H7 (cell line): ENCODE measurements around the gene CACNA1E. TPM values are rescaled to one million over a fixed set of nuclear protein-coding genes. Genes with fewer than 3 reads are reported as not detected.

ENCODE experiments used
- DNase-seq: peaks from one replicate; pipeline ENCODE4 v3.0.0; 2012
- H3K27me3 ChIP-seq: 2 replicates; pipeline ENCODE4 v1.6.0; 2011; ENCODE audit warnings: mild to moderate bottlenecking, low read length; ENCODE audit not compliant: control insufficient read depth, insufficient read depth
- H3K36me3 ChIP-seq: replicated peaks from 2 replicates; pipeline ENCODE4 v1.5.1; 2011; ENCODE audit warnings: low read length; ENCODE audit not compliant: control insufficient read depth, insufficient read depth
- H3K4me3 ChIP-seq: 2 replicates; pipeline ENCODE4 v1.5.1; 2011; ENCODE audit warnings: low read depth, mild to moderate bottlenecking, control low read depth, low read length, moderate library complexity; ENCODE audit not compliant: insufficient read depth
- total RNA-seq: library from RNA; depleted of rRNA; stranded (reverse); fragments of >200 nt; shearing (Covaris generic); gene quantifications from 2 replicates; pipeline ENCODE4 v1.2.3, GENCODE V29; 2014

Gene CACNA1E
- total RNA-seq, 1 experiment from 2014 or later: 4.1 TPM

GRCh38 chr1:181632960-181633359, 149.6 kb downstream of the CACNA1E start:
- H3K27me3 ChIP-seq: no peaks in the 10 kb centered on the region; the same call in 1 of the 2 replicates
- no peaks in the 10 kb centered on the region for H3K36me3 ChIP-seq
- DNase-seq: no peak
- no peak overlapping the region for H3K4me3 ChIP-seq

- no peak for DNase-seq
- H3K36me3 ChIP-seq: no peaks in the 10 kb centered on the region
- no peak overlapping the region for H3K4me3 ChIP-seq
- H3K27me3 ChIP-seq: no peaks in the 10 kb centered on the region; the same call in 1 of the 2 replicates
These were observed 151.8 kb downstream of the CACNA1E start for GRCh38 chr1:181635110-181635509.

DNA sequence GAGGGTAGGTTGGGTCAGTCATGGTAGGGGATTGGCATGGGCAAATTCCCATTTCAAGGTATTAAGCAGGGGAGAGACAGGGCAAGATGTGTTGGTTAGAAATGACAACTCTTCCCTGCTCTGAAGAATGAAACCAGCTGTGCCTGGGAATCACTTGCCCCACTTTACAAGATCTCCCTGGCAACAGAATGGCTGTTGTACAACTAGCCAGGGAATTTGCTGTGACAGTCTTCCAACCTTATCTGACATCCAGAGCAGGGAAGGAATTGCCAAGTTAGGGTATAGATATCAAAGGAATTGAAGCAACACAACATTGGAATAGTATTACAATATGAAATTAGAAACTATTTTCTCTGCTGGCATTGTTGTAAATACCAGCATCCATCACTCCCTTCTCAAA, 154.7 kb downstream of the CACNA1E start:
- no peaks in the 10 kb centered on the region for H3K36me3 ChIP-seq
- DNase-seq: no peak
- no peak overlapping the region for H3K4me3 ChIP-seq
- no peaks in the 10 kb centered on the region; the same call in 1 of the 2 replicates for H3K27me3 ChIP-seq

DNA sequence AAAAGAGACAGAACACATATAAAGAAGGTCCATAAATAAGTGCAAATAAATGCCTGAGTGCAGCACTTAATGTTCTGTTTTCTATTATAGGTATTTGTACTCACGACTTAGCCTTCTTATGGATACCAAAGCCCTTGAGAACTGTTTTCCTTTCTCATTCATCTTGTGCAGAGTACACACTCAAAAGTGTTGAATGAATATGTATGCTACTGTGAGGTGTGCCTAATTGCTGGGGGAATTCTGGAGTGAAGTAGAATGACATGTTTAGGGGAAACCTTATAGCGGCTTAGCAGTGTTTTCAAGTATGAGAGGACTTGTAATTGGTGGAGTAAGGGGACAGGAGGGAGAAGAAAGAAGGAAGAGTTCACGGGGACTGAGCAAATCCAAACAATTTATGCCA, 157.6 kb downstream of the CACNA1E start:
- DNase-seq: no peak
- no peak overlapping the region for H3K4me3 ChIP-seq
- no peaks in the 10 kb centered on the region for H3K36me3 ChIP-seq
- no peaks in the 10 kb centered on the region; the same call in 1 of the 2 replicates for H3K27me3 ChIP-seq

- H3K4me3 ChIP-seq: no peak overlapping the region
- DNase-seq: no peak
- no peaks in the 10 kb centered on the region for H3K36me3 ChIP-seq
- no peaks in the 10 kb centered on the region; the same call in 1 of the 2 replicates for H3K27me3 ChIP-seq
These were observed 160.3 kb downstream of the CACNA1E start for GRCh38 chr1:181643631-181644030.

DNA sequence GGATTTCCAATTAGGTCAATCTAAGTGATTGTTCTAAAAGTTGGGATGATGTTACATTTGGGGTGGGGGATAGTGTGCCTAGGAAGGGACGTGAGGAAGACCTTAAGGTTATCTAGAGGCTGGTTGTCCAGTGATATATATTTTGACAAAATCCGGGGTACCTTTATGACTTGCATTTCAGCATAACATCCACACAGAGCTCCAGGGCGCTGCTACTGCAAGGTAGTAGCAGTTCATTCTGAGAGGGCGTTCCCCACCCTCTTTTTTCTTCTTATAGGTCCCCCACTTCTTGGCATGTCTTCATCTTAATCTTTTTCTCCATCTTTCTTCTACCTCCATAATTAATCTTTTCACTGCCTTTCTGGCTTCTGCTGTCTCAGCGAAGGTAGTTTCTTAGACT, 161.9 kb downstream of the CACNA1E start:
- no peak for DNase-seq
- H3K4me3 ChIP-seq: no peak overlapping the region
- H3K27me3 ChIP-seq: no peaks in the 10 kb centered on the region; the same call in 1 of the 2 replicates
- H3K36me3 ChIP-seq: no peaks in the 10 kb centered on the region

- no peak for DNase-seq
- Histone ChIP-seq H3K27me3 (no peaks in the 10 kb centered on the region; the same call in 1 of the 2 replicates), H3K4me3 (no peak overlapping the region), H3K36me3 (no peaks in the 10 kb centered on the region)
These were observed 163.4 kb downstream of the CACNA1E start for GRCh38 chr1:181646710-181647109.

DNA sequence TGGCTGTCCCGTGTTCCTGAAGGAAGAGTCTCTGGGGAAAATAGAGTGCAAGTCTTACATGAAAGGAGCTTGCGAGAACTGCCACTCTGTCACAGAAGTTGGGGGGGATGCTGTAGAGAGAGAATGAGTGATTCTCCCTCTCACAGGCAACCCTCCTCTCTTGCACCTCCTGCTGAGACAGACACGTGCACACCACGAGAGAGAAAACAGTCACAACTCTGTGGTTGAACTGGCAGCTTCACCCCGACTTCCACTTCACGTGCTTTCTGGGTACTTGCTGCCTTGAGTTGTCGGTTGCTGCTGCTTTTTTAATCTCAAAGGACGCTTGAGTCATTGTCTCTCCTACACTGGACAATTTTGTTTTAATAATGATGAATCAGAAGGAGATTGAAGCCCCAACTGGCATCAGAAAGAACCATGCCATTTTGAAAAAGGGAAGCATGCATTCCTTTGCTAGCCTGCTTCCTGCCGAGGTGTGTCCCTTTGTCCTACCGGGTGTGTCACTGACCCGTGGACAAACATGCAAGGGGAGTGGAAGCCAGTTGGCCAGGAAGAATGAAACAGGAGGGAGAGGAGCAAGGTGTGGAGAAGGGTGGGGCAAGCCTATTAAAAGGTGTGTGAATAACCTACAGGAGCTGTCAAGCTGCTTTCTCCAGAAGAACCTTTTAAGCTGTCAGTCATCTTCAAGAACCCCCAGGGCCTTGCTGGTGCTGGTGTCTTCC, 164.2 kb downstream of the CACNA1E start:
- DNase-seq: no peak
- no peaks in the 10 kb centered on the region for H3K36me3 ChIP-seq
- no peak overlapping the region for H3K4me3 ChIP-seq
- no peaks in the 10 kb centered on the region; the same call in 1 of the 2 replicates for H3K27me3 ChIP-seq

DNA sequence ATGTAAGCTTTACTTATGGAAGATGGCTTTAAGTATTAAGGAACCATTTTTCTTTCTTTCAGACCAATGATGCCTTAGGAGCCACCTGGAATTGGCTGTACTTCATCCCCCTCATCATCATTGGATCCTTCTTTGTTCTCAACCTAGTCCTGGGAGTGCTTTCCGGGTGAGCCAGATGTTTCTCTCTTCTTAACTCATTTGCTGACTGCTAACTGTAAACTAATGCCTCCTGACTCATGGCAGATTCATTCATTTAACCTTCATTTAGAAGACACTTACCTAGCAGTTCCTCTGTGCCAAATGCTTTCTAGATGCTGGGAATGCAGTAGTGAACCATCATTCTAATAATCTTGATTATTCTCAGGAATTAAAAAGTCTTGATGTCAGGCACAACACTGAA, 168.0 kb downstream of the CACNA1E start:
- DNase-seq: no peak
- H3K4me3 ChIP-seq: no peak overlapping the region
- H3K36me3 ChIP-seq: no peaks in the 10 kb centered on the region
- H3K27me3 ChIP-seq: no peaks in the 10 kb centered on the region; the same call in 1 of the 2 replicates

DNA sequence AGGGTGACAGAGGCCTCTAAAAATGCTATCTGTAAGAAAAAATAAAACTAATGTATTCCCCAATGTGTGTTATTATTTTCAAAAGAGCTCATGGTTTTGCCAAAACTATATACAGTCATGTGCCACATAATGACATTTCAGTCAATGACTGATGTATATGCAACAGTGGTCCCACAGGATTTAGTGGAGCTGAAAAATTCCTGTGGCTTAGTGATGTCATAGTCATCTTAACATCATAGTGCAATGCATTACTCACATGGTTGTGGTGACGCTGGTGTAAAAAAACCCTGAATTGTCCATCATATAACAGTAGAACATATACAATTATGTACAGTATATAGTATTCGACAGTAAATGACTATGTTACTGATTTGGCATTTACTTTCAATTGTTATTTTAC, 172.4 kb downstream of the CACNA1E start:
- H3K4me3 ChIP-seq: no peak overlapping the region
- no peaks in the 10 kb centered on the region for H3K27me3 ChIP-seq
- DNase-seq: no peak
- no peaks in the 10 kb centered on the region for H3K36me3 ChIP-seq

- no peak for DNase-seq
These were observed 173.2 kb downstream of the CACNA1E start for GRCh38 chr1:181656491-181656890.

GRCh38 chr1:181658581-181658980, 175.3 kb downstream of the CACNA1E start:
- no peaks in the 10 kb centered on the region for H3K36me3 ChIP-seq
- H3K27me3 ChIP-seq: no peaks in the 10 kb centered on the region
- no peak overlapping the region for H3K4me3 ChIP-seq
- DNase-seq: no peak

More at GRCh38 chr1:181656491-181656890, 173.2 kb downstream of the CACNA1E start:
- Histone ChIP-seq H3K27me3 (no peaks in the 10 kb centered on the region), H3K4me3 (no peak overlapping the region), H3K36me3 (no peaks in the 10 kb centered on the region)

DNA sequence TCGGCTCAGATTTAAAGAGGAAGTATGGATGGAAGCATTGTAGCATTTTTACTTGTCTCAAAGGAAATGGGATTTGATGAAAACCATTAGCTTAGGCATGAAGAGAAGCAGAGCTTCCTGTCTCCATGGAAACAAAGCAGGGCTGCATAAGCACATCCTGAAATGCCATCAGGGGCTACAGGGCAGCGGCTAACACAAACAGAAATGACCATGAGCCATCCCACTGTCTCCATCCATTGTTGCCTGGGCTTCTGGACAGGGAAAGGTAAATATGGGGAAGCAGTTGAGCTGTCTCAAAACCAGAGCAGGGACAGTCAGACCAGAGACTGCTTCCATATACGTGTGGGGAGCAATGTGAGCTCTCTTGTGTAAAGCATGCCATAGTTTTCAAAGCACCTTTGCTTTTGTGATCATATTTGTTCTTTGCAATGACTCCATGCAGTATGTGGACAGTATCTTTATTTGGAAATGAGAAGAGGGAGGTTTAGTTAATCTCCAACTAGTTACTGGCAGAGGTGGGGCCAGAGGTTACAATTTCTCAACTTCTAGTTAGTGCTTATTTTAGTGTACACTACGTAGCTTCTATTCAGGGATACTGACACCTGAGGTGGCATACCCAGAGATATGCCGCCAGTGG, 176.1 kb downstream of the CACNA1E start:
- Histone ChIP-seq H3K4me3 (no peak overlapping the region), H3K27me3 (no peaks in the 10 kb centered on the region), H3K36me3 (no peaks in the 10 kb centered on the region)
- no peak for DNase-seq

GRCh38 chr1:181660621-181661020, 177.3 kb downstream of the CACNA1E start:
- H3K36me3 ChIP-seq: no peaks in the 10 kb centered on the region
- no peak for DNase-seq
- no peak overlapping the region for H3K4me3 ChIP-seq
- no peaks in the 10 kb centered on the region for H3K27me3 ChIP-seq

DNA sequence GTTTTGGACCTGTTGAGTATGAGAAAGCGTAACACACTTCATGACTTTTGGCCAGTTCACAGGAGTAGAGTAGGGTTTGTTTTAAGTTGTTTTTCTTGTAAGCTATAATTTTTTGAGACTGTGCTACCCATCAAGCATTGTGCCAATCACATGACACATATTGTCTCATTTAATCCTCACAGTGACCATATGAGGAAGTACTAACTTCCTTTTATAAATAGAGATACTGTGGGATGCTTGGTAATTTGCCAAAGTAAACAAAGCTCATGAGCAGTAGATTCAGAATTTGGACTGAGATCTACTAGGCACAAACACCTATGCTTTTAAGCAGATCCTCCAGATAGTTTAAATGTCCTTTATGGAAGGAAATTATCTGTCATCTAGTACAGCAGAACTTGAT, 178.3 kb downstream of the CACNA1E start:
- no peak for DNase-seq

More for the DNA sequence above, 178.3 kb downstream of the CACNA1E start:
- Histone ChIP-seq H3K36me3 (no peaks in the 10 kb centered on the region), H3K27me3 (no peaks in the 10 kb centered on the region), H3K4me3 (no peak overlapping the region)
